HG02970 (cell line): ENCODE data around the gene DSP.

ENCODE experiments used
- ATAC-seq: cut with Tn5 transposase; IDR thresholded peaks from one replicate; pipeline ENCODE4 v1.9.1; 2021; ENCODE audit warnings: mild to moderate bottlenecking, moderate library complexity, moderate number of reproducible peaks; ENCODE audit not compliant: unreplicated experiment, low FRiP score

Gene DSP

DNA sequence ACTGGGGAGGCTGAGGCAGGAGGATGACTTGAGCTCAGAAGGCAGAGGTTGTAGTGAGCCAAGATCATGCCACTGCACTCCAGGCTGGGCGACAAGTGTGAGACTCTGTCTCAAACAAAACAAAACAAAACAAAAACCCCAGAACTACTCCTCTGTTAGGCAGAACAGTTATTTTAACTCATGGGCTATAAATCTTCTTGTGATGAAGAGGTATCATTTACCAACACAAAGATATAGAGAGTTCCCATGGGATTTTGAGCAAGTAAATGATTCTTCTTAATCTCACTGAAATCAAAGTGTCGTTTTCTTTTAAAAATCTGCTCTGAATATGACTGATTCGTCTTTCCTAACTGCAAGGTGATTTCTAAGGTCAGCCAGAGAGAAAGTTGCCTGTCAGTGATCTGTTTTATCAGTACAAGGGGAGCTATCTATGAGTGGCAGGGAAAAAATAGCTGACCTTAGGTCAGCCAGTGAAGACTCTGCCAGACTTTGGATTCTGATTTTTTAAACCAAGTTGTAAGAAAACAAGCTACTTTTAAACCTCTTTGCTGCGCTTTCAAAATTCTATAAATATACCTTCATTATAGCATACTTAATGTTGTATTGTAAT lies 3.8 kb upstream of the DSP start:
- no peak for ATAC-seq

DNA sequence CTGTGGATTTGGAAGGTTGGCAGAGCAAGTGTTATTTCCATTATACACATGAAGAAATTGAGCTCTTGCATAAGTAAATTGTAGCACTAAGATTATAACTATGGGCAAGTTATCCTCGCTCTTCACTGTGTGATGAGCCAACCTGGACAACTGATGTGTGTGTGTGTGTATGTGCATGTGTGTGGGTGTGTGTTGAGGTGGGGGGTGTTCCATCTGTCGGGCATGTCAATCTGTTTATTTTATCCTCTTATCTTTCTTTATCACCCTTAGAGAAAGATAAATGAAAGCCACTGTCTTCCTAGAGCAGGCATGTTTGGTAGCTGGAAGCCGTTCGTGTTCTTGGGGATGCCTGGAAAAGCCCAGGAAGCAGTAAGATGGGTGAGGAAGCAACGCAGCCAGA lies 3.0 kb upstream of the DSP start:
- no peak for ATAC-seq

DNA sequence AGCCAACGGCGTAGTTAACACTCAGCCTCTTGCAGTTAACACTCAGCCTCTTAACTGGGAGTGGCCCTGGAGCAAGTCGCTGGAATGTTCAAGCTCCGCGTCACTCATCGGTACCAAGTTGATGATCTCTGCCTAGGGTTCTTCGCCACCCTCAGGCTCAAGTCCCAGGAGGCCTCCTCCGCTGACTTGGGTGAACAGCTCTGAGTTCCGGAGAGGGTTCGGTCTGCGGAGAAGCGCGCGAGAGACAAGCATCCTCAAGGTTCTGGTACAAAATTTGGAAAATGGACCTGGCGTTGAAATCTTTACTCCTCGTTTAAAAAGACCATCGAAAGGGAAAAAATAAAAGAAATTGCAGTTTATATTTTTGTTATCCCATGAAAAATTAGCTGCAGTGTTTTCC lies 876 bp upstream of the DSP start:
- ATAC-seq, result no peak

DNA sequence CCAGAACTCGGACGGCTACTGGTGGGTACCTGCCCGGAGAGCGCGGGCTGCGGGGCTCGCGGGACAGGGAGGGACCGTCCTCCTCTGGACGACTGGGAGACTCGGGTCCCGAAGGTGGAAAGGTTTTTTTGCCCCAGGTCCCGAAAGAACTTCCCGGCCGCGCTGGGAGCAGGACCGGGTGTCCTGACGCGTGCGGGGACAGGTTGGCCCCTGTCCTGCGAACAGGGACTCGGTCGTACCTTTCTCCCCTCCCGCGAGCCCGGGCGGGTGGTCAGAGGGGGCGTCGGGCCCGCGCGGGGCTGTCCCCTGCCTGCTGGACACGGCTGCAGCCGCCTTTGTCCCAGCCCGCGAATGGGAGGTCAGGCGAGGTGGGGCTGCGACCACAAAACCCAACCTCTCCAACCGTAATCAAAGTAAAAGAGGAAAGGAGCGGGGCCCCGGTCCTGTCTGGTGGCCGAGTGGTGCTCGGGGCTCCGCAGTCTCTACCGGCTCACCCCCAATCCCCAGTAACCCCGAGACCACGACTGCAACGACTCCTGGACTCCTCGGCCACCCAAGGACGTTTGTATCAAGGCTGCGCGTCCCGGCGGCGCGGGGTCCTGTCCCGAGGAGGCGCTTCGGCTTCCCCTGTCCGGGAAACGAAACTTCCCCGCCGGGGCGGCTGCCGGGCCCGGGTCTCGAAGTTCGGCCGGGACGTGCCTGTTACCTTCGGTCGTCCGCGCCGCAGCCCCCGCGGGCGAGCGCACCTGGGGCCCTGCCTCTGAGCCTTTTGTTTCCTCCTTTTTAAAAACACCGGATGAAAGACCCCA lies 798 bp downstream of the DSP start:
- ATAC-seq, result no peak

DNA sequence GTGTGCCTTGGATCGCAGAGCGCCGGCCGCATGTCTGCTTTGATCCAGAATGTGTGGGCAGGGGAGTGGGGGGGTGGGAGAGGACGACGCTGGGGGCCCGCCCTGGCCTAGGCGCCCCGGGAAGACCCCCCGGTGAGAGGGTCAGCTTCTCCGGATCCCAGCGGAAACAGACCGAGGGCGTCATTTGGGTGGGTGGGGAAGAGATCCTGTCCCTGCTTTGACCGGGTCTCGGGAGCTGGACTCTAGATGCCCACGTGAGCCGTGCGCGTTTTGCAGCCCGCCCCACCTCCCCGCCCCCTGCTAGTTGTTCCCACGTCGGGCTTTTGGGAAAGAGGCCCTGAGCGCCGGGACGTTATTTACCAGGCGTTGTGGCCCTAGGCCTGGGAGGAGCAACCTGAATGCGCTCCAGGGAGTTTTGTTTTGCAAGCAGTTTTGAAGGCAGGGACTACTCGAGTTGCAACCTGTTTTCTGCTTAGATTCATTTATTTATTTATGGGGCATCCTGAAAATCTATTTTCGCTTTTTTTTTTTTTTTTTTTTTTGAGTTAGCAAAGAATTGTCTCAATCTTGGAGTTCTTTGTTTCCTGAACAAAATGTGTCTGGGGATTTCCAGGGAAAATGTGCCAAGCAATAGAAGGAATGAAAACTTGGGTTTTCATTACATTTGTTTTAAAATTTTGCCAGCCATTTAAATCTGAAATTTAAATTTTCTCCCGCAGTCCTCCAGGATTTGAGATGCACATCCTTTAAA lies 1.6 kb downstream of the DSP start:
- ATAC-seq, result no peak

DNA sequence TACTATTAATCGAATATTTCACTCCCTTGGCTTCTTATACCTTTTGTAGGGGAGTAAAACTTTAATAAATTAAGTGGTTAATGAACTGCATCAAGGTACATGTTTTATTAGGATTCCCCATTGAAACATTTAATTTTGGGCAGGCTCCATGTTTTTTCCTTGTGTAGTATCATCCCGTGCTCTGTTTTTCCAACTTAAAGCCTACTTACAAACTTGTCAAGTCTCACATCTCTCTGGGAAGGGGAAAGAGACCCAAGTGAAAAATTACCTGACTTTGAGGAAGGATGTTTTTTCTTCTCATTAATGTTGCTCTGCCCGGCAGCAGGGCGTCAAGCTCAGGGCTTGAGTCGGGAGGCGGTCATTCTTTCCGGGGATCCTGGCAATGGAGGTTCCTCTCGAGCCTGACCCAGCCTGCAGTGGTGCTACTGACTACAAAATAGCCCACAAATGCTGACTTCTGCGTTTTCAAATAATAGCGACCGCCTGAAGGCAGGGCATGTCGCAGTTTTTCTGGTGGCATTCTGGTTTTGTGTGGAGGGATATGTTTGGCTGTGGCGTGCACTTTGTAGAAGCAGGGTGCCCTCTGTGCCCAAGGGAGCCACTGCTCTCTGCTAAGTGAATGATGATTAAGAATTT lies 2.4 kb downstream of the DSP start:
- no peak for ATAC-seq

DNA sequence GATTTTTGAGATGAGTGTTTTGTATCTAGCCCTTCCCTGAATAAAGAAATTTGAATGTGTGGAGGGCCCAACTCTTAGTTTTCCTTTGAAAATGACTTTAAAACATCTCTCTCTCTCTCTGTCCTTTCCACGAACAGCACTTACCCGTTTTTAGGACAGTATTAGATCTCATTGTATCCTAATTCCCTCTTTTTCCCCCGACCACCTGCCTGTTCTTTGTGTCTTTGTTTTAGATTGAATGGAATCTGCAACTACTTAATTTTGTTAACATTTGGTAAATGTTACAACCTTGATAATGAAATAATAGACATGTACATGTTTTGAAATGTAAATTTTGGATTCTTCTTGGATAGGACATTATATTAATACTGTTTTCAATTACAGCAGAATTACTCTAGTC lies 3.1 kb downstream of the DSP start:
- no peak for ATAC-seq

DNA sequence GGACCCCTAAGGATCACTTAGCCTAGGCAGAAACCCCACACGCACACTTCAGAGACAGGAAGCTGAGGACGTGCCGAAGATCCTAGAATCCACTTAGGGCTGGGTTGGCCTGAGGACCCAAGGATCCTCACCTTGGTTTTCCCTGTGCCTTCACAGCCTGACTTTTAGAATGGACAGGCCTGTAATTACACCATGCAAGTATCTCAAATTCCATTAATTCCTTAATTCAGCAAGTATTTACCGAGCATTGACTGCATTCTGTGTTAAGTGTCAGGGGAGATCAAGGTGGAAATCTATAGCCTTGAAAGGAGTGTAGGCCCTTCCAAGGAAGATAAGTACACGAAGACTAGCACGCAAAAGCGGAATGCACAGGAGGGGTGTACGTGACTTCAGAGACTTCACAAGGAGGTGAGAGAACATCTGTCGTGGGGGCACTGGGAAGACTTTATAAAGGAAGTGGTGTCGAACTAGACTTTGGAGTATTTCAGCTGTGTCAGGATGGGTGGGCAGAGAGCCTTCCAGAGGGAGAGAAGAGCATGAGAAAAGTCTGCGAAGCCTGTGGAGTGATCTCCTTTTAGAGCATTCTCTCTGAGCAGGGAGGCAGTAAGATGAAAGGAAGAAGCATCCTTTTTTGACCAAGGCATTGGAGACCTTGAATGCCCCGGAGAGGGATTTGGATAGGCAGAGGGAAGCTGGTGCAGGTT lies 4.0 kb downstream of the DSP start:
- no peak for ATAC-seq

DNA sequence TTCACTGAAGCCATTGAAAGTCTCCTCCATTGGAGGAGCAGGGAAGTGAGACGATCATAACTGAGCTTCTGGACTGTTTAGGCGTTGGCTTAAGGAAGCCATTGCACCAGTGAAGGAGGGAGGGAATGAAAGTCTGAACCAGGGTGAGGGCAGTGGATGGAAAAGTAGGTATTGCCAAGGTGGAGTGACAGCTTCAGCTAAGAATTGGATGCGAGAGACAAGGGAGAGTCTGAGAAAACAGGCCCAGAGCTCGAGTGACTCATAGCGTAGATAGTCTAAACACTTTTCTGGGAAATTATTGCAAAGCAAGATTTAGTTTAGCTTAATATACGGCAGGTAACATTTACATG lies 4.5 kb downstream of the DSP start:
- no peak for ATAC-seq

DNA sequence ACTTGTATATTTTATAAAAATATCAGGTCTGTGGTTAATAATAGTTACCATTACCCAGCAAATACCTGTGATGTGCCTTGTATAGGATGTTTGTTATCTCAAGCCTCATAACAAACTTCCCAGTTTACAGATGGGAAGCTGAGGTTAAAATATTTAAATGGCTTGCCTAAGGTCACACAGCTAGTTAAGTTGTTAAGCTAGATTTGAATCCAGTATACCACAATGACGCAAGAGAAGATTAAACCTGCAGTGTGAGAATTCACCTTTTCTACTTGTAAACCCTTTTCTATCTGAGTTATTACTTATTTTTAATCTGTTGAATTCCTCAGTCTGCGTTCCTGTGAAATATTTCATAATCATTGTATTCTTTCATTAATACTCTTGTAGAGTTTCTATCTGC lies 4.9 kb downstream of the DSP start:
- no peak for ATAC-seq

DNA sequence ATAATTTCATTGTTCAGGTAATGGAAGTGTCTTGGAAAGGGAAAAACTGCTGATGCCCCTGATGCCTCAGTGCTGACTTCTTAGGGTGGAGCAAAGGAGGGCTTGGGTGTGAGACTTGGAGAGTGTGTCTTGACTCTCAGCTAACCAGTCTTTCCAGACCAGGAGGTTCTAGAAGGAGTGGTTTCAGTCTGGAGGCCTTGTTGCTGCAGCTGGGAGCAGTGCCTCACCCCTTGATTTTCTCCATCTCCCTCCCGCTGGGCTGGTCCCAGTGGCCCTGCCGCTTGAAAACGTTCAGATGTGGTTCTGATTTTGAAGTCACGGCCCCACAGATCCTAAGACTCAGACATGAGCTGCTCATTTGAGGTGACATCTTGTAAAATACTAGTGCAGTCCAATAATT lies 5.4 kb downstream of the DSP start:
- no peak for ATAC-seq

DNA sequence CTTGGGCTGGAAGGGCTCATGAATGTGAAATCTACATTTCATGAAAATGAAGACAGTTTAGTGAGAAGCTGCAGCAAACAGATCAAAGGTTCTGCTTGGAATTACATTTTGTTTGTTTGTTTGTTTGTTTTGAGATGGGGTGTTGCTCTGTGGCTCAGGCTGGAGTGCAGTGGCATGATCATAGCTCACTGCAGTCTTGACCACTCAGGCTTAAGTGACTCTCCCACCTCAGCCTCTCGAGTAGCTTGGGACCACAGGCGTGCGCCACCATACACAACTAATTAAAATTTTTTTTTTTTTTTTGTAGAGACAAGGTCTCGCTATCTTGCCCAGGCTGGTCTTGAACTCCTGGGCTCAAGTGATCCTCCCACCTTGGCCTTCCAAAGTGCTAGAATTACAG lies 5.8 kb downstream of the DSP start:
- no peak for ATAC-seq

DNA sequence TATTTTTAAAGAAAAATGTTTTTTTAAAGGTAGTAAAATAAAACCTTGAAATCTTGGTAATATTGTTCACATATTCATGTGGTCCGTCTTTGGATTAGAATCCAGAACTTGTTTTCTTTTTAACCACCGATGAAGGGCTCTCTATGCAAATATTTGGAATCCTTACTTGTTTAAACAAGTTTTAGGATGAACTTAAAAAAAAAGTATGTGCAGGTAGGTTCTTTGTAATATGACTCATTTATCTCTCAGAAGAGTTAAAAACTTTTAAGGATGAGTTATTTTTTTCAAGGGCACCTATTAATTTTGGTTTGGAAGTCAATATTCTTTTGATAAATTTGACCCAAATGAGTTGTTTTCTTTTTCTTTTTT lies 8.9 kb downstream of the DSP start:
- ATAC-seq, result no peak

DNA sequence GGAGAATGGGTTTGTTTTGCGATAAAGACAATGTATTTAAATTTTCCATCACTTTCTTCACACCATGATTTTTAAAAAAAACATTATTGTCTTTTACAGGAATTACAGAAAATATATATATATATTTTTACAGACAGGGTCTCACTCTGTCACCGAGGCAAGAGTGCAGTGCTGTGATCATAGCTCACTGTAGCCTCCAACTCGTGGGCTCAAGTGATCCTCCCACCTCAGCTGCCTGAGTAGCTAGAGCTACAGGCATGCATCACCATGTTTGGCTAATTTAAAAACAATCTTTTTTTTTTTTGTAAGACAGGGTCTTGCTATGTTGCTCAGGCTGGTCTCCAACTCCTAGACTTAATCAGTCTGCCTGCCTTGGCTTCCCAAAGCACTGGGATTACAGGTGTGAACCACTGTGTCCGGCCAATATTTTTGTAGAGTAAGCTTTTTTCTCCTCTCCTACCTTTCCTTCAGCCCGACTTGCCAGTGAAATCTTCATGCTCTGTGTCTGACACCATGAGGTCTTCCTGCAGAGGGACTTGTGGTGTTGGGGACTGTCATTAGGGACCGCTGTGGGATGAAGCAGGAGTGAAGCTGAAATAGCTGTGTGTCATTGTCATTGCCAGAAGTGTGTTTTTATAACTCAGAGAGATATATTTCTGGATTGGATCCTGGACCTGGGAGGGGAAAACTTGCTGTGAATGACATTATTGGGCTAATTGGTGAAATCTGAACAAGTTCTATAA lies 13.2 kb downstream of the DSP start:
- no peak for ATAC-seq

DNA sequence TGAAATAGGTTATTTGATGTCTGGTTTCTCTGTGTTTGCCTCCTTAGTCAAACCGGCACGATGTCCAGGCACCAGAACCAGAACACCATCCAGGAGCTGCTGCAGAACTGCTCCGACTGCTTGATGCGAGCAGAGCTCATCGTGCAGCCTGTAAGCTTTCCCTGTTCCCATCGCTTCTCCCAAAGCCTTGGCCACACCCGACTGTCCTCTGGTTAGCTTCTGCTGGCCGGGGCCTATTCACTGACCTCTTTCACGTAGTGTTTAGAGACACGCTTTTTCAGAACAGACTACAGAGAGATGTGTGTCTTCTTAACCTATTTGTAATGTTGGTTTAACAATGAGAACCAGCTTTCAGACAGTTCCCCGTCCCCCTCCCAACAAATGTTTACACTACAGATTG lies 14.2 kb downstream of the DSP start:
- no peak for ATAC-seq

DNA sequence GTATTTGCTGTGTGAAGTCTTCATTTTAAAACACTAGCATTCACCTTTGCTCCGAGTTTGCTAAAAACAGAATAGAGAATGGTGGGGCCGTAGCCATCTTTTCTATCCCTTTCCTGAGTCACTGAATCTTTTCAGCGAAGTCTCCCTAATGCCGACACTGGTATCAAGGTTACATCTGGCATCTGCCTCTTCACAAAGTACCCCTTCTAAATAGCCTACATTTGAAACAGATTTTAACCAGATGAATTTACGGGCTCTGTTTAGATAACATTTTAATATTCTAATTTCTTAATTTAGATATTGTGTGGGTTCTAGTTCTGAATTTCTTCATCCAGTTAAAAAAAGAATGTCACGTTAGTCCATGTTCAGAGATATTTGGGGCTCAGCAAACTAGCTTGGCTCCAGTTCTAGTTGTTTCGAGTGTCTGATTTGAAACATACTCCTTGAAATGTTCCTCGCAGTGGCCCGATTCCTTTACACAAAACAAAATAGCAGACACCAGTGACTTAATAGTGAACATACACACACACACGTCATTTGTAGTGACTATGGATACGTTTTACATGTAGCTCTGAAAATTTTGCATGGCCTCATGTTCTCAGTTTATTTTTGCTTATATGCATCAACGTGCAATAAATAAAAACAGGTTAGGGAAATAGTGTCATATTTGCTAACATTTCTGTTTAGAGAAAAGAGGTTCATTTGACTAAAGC lies 15.1 kb downstream of the DSP start:
- no peak for ATAC-seq

DNA sequence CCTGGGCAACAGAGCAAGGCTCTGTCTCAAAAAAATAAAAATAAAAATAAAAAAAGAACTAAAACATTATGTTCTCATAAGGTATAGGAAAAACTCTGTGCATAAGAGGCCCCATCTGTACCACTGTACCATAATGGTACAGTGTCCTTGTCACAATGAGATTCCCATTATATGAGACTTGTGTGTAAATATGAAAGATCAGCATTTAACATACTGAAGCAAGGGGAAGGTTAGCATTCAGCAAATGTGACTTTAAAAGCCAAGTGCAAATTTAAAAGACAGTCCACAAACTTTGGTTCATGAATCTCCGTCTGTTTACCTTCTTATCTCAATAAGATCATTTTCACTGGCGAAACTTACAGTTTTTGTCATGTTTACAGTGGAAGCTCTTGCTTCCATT lies 16.2 kb downstream of the DSP start:
- ATAC-seq, result no peak

DNA sequence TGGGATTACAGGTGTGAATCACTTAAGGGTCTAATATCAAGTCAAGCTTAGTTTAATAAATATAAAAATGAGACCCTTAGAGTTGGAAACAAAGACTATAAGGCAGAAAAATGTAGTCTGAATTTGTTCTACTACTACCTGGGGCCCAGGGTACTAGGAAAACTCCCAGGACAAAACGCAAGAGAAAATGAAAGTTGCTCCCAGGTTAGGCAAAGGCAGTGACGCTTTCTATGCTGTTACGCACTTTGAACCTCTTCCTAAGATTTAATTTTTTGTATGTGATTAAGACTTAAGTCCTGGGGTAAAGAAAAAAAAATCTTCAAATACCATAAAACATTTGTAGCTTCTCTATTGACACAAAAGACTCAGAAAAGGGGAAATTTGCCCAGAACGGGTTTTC lies 17.3 kb downstream of the DSP start:
- ATAC-seq, result no peak

DNA sequence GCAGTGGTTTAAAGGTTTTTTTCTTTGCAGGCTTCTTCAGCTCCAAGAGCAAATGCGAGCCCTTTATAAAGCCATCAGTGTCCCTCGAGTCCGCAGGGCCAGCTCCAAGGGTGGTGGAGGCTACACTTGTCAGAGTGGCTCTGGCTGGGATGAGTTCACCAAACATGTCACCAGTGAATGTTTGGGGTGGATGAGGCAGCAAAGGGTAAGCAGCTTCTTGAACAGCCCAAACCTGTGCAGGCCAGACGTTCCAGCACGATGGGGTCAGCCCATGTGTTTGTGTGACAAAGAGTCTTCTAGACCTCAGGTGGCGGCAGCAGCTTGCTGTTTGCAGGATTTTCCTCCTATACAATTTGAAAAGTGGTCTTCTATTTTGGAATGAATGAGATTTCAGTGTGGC lies 17.7 kb downstream of the DSP start:
- no peak for ATAC-seq
